ENCODE measurements around the gene OLA1. TPM values are rescaled to one million over a fixed set of nuclear protein-coding genes. Genes with fewer than 3 reads are reported as not detected.

OLA1 gene
- total and polyA plus RNA-seq, 7 donors = 51.5 to 99.6 (median 67.6) TPM

DNA sequence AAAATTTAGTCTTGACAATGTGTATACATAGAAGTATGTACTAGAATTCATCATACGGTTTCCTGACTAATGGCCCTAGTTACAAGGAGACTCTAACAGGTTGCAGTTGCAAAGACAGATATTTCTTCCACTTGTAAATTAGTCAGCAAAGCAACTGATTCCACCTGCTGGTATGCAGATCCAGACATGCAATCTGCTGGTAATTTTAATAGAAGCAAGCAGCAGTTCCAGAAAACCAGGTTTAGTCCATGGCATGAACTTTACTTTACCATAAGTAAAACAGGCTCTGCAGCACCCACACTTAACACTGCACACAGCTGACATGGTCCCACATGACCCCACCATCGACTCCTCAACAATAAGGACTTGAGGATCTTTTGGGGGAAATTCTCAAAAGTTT lies 172.3 kb downstream of the OLA1 start:
- H3K27me3 ChIP-seq = no peaks in the 10 kb centered on the region
- no peak for DNase-seq
- no peak overlapping the region for H3K4me3 ChIP-seq
- no peak for TF ChIP-seq EP300 (IDR thresholded peaks at IDR 0.05)
- TF ChIP-seq, protein P1, sequence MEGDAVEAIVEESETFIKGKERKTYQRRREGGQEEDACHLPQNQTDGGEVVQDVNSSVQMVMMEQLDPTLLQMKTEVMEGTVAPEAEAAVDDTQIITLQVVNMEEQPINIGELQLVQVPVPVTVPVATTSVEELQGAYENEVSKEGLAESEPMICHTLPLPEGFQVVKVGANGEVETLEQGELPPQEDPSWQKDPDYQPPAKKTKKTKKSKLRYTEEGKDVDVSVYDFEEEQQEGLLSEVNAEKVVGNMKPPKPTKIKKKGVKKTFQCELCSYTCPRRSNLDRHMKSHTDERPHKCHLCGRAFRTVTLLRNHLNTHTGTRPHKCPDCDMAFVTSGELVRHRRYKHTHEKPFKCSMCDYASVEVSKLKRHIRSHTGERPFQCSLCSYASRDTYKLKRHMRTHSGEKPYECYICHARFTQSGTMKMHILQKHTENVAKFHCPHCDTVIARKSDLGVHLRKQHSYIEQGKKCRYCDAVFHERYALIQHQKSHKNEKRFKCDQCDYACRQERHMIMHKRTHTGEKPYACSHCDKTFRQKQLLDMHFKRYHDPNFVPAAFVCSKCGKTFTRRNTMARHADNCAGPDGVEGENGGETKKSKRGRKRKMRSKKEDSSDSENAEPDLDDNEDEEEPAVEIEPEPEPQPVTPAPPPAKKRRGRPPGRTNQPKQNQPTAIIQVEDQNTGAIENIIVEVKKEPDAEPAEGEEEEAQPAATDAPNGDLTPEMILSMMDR (IDR thresholded peaks at IDR 0.05) = no peak
- TF ChIP-seq POLR2A (IDR thresholded peaks at IDR 0.05) = no peak
- no peak for TF ChIP-seq POLR2AphosphoS5 (IDR thresholded peaks at IDR 0.05)
- intact Hi-C loops (cut with DNase I) = no loop called here
- H3K4me1 ChIP-seq = no peaks in the 10 kb centered on the region
- no peaks in the 10 kb centered on the region for H3K9me3 ChIP-seq
- 80% methylated on average over 2 of the region's 2 CpGs for WGBS, 2 donors
- peaks cover 0 to 3% (median 0%) of the 10 kb centered on the region in 4 donors for H3K36me3 ChIP-seq
- H3K27ac ChIP-seq = no peak overlapping the region

DNA sequence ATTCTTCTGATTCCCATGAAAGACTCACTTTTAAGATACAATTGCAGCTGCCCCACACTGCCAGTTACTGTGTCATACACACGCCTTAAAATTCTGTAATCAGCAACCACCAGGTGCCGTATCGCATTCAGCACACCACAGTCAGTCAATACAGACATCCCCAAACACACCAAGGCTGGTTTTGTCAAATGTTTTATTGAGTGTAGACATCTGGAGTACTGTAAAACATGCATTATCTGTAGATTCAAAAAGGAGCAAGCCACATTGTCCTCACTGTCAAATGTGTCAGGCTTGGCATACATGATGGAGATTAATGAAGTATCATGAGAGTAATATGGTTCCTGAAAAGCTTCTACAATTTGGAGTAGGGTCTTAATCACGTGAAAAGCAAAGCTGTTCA lies 173.5 kb downstream of the OLA1 start:
- Histone ChIP-seq H3K9me3 (no peaks in the 10 kb centered on the region), H3K4me3 (no peak overlapping the region), H3K36me3 (peaks cover 0 to 3% (median 0%) of the 10 kb centered on the region in 4 donors), H3K27ac (no peak overlapping the region), H3K4me1 (no peaks in the 10 kb centered on the region), H3K27me3 (no peaks in the 10 kb centered on the region)
- intact Hi-C loops (cut with DNase I) = no loop called here
- 94 to 97% methylated on average over 4 of the region's 4 CpGs for WGBS, 2 donors
- TF ChIP-seq POLR2AphosphoS5 (IDR thresholded peaks at IDR 0.05) (no peak), EP300 (IDR thresholded peaks at IDR 0.05) (no peak), POLR2A (IDR thresholded peaks at IDR 0.05) (no peak)
- TF ChIP-seq, protein P1 (IDR thresholded peaks at IDR 0.05) = no peak
- no peak for DNase-seq

DNA sequence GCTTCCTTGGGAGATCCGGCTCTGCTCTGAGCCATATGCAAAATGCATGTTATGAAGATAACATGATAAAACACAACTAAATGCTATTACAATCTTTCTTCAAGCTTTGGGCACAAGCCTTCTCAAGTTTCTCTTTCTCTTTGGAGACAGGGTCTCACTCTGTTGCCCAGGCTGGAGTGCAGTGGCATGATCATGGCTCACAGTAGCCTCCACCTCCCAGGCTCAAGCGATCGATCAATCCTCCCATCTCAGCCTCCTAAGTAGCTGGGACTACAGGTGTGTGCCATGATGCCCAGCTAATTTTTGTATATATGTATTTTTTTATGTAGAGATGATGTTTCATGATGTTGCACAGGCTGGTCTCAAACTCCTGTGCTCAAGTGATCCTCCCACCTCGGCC lies 175.5 kb downstream of the OLA1 start:
- no peak overlapping the region for H3K27ac ChIP-seq
- intact Hi-C loops (cut with DNase I) = no loop called here
- TF ChIP-seq POLR2A (IDR thresholded peaks at IDR 0.05) = no peak
- TF ChIP-seq POLR2AphosphoS5 (IDR thresholded peaks at IDR 0.05) = no peak
- no peak for TF ChIP-seq EP300 (IDR thresholded peaks at IDR 0.05)
- TF ChIP-seq, protein P1 (IDR thresholded peaks at IDR 0.05) = no peak
- peaks cover 0 to 3% (median 0%) of the 10 kb centered on the region in 4 donors for H3K36me3 ChIP-seq
- H3K4me3 ChIP-seq = no peak overlapping the region
- no peak for DNase-seq
- H3K4me1 ChIP-seq = no peaks in the 10 kb centered on the region
- 98% methylated on average over 4 of the region's 4 CpGs for WGBS, 2 donors
- no peaks in the 10 kb centered on the region for H3K27me3 ChIP-seq
- H3K9me3 ChIP-seq = no peaks in the 10 kb centered on the region

DNA sequence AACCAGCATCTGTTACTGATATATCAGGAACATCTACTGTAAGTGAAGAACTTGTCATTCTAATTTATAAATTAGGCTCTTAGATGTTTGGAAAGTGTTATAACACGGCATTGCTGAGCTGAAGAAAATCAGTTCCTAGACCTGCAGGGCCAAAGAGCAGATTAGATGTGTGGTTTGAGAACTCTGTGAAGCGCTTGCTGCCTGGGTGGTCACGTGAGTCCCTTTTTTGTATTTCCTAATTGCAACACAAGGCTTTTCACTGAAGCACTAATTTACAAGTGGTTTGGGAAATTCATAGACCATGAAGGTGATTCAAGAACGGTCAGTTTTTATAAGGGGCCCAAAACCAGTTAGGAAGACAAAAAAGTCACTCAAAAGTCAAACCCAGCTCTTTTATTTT lies 176.3 kb downstream of the OLA1 start:
- intact Hi-C loops (cut with DNase I) = no loop called here

DNA sequence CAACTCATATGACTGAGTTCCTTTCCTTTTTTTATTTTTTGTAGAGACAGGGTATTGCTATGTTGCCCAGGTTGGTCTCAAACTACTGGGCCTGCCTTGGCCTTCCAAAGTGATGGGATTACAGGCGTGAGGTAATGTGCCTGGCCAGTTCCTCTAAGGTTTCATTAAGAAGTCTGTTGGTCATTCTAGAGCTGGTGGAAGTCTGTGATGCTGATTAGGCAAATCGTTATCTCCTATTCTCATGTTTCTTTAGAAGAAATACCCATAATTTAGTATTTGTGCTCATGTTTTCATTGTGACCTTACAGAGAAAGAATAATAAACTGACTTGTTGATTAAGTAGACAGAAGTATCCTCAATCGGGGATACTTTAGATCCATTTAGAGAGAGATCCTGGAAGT lies 177.0 kb downstream of the OLA1 start:
- H3K4me1 ChIP-seq = no peaks in the 10 kb centered on the region
- intact Hi-C loops (cut with DNase I) = no loop called here
- WGBS, 2 donors = 94 to 96% methylated on average over 3 of the region's 3 CpGs
- H3K4me3 ChIP-seq = no peak overlapping the region
- peaks cover 0 to 3% (median 0%) of the 10 kb centered on the region in 4 donors for H3K36me3 ChIP-seq
- no peak overlapping the region for H3K27ac ChIP-seq
- no peak for DNase-seq
- TF ChIP-seq, protein P1 (IDR thresholded peaks at IDR 0.05) = no peak
- TF ChIP-seq EP300 (IDR thresholded peaks at IDR 0.05) (no peak), POLR2A (IDR thresholded peaks at IDR 0.05) (no peak), POLR2AphosphoS5 (IDR thresholded peaks at IDR 0.05) (no peak)
- H3K27me3 ChIP-seq = no peaks in the 10 kb centered on the region
- no peaks in the 10 kb centered on the region for H3K9me3 ChIP-seq

More for the DNA sequence above, 176.3 kb downstream of the OLA1 start:
- no peaks in the 10 kb centered on the region for H3K9me3 ChIP-seq
- no peak overlapping the region for H3K27ac ChIP-seq
- peaks cover 0 to 3% (median 0%) of the 10 kb centered on the region in 4 donors for H3K36me3 ChIP-seq
- H3K27me3 ChIP-seq = no peaks in the 10 kb centered on the region
- H3K4me1 ChIP-seq = no peaks in the 10 kb centered on the region
- no peak for TF ChIP-seq EP300 (IDR thresholded peaks at IDR 0.05)
- TF ChIP-seq POLR2AphosphoS5 (IDR thresholded peaks at IDR 0.05) = no peak
- no peak for TF ChIP-seq POLR2A (IDR thresholded peaks at IDR 0.05)
- 72 to 89% methylated on average over 4 of the region's 4 CpGs for WGBS, 2 donors
- no peak for DNase-seq
- H3K4me3 ChIP-seq = no peak overlapping the region

Measured in sigmoid colon (tissue), 7 donors.